Gastrocnemius medialis (tissue), 4 donors: ENCODE data around the gene CRYBB1.

Experiments
- CTCF ChIP-seq, 5 experiments: fragments of 450-650 bp in 3 of 5; fragments of 200-600 bp in 2 of 5; sonication (generic) in 2 of 5; IDR thresholded peaks in 4 of 5; conservative IDR thresholded peaks in 1 of 5; 1 replicate in 4 of 5; 2 replicates in 1 of 5; pipeline ENCODE4 v1.5.1; 2016 to 2019; ENCODE audit warnings: antibody characterized with exemption in 5 of 5, mild to moderate bottlenecking in 3 of 5, moderate library complexity in 3 of 5
- POLR2A ChIP-seq, 2 donors: fragments of 450-650 bp; IDR thresholded peaks; one replicate each; pipeline ENCODE4 v1.6.1; 2017; ENCODE audit warnings: antibody characterized with exemption in 2 of 2, mild to moderate bottlenecking in 2 of 2, moderate library complexity in 2 of 2

GRCh38 chr22:26618455-26618854 is 628 bp upstream of the CRYBB1 start:
- TF ChIP-seq CTCF (IDR thresholded peaks at IDR 0.05 in 4 of 5, conservative IDR thresholded peaks at IDR 0.05 in 1 of 5): no peak
- TF ChIP-seq POLR2A (IDR thresholded peaks at IDR 0.05): no peak
